ENCODE results near the gene UNC50.

The UNC50 gene

GRCh38 chr2:98582523-98582922 is 25.9 kb upstream of the UNC50 start:
- in situ Hi-C loops (cut with HindIII; ENCODE audit: low sequenced_read_pairs): no loop called here

GRCh38 chr2:98583276-98583675 is 25.1 kb upstream of the UNC50 start:
- H3K4me3 ChIP-seq (ENCODE audit: low read depth, low read length): no peak overlapping the region
- no peak for DNase-seq (ENCODE audit: low read depth)
- in situ Hi-C loops (cut with HindIII; ENCODE audit: low sequenced_read_pairs): no loop called here
- no peak for TF ChIP-seq CTCF (IDR thresholded peaks at IDR 0.05; ENCODE audit: low read depth, low read length, missing control alignments)

More at GRCh38 chr2:98582523-98582922, 25.9 kb upstream of the UNC50 start:
- no peak overlapping the region for H3K4me3 ChIP-seq (ENCODE audit: low read depth, low read length)
- DNase-seq (ENCODE audit: low read depth): no peak
- TF ChIP-seq CTCF (IDR thresholded peaks at IDR 0.05; ENCODE audit: low read depth, low read length, missing control alignments): no peak

GRCh38 chr2:98583816-98584618 is 24.4 kb upstream of the UNC50 start:
- no peak for TF ChIP-seq CTCF (IDR thresholded peaks at IDR 0.05; ENCODE audit: low read depth, low read length, missing control alignments)
- in situ Hi-C loops (cut with HindIII; ENCODE audit: low sequenced_read_pairs): no loop called here
- DNase-seq (ENCODE audit: low read depth): no peak
- H3K4me3 ChIP-seq (ENCODE audit: low read depth, low read length): no peak overlapping the region

- no peak for TF ChIP-seq CTCF (IDR thresholded peaks at IDR 0.05; ENCODE audit: low read depth, low read length, missing control alignments)
- H3K4me3 ChIP-seq (ENCODE audit: low read depth, low read length): no peak overlapping the region
- in situ Hi-C loops (cut with HindIII; ENCODE audit: low sequenced_read_pairs): no loop called here
- no peak for DNase-seq (ENCODE audit: low read depth)
Observed at GRCh38 chr2:98585386-98585785, 23.0 kb upstream of the UNC50 start.

- no peak for TF ChIP-seq CTCF (IDR thresholded peaks at IDR 0.05; ENCODE audit: low read depth, low read length, missing control alignments)
- no peak overlapping the region for H3K4me3 ChIP-seq (ENCODE audit: low read depth, low read length)
- no peak for DNase-seq (ENCODE audit: low read depth)
- in situ Hi-C loops (cut with HindIII; ENCODE audit: low sequenced_read_pairs): no loop called here
Observed at GRCh38 chr2:98586551-98587140, 21.7 kb upstream of the UNC50 start.

GRCh38 chr2:98588880-98589431 is 19.4 kb upstream of the UNC50 start:
- in situ Hi-C loops (cut with HindIII; ENCODE audit: low sequenced_read_pairs): no loop called here
- TF ChIP-seq CTCF (IDR thresholded peaks at IDR 0.05; ENCODE audit: low read depth, low read length, missing control alignments): no peak
- DNase-seq (ENCODE audit: low read depth): no peak
- no peak overlapping the region for H3K4me3 ChIP-seq (ENCODE audit: low read depth, low read length)

All from astrocyte of the cerebellum (primary cell).